GM12891 (cell line): ENCODE measurements around the gene FAM200C.

Experiments
- DNase-seq: peaks from one replicate; pipeline ENCODE4 v3.0.0; 2011; ENCODE audit warnings: low spot score; ENCODE audit not compliant: insufficient read length
- FAIRE-seq: peaks from 2 replicates; lab custom pipeline; 2011; peaks lifted over from hg19 to GRCh38; lab: Jason Lieb, UNC
- PAX5 ChIP-seq: IDR thresholded peaks from 2 replicates; pipeline ENCODE4 v1.6.1; 2011; ENCODE audit warnings: low read length, moderate library complexity, mild to moderate bottlenecking; ENCODE audit not compliant: insufficient read depth, severe bottlenecking
- POLR2A ChIP-seq: IDR thresholded peaks from 2 replicates; pipeline ENCODE4 v1.6.1; 2011; ENCODE audit warnings: low read depth, low read length, control low read depth
- POLR2AphosphoS5 ChIP-seq: IDR thresholded peaks from 2 replicates; pipeline ENCODE4 v1.6.1; 2011; ENCODE audit warnings: low read depth, low read length, control low read depth
- POU2F2 ChIP-seq: IDR thresholded peaks from 2 replicates; pipeline ENCODE4 v1.6.1; 2011; ENCODE audit warnings: low read depth, mild to moderate bottlenecking, control low read depth, low read length, moderate library complexity
- SPI1 ChIP-seq: IDR thresholded peaks from 2 replicates; pipeline ENCODE4 v1.6.1; 2011; ENCODE audit warnings: low read depth, low read length, control low read depth
- TAF1 ChIP-seq: IDR thresholded peaks from 2 replicates; pipeline ENCODE4 v1.6.1; 2011; ENCODE audit warnings: low read depth, low read length, control low read depth

Gene FAM200C

DNA sequence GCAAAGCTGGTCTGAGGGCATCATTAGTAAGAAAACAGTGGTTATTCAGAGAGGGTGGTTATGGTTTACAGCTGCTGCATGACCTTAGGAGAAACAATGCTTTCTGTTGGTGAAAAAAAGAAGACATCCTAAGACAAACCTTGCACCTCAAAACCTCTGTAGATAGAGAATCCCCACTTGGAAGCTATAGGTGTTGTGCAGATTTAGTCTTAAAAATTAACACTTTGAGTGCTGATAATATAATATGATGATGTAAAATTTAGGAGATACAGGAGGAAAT, 20.4 kb upstream of the FAM200C start:
- TF ChIP-seq PAX5 (no peak), SPI1 (no peak), POLR2A (no peak), TAF1 (no peak), POLR2AphosphoS5 (no peak)
- DNase-seq (no peak), FAIRE-seq (peak; percentile 86)

GRCh38 chr5:160419458-160420330, 19.8 kb upstream of the FAM200C start:
- TF ChIP-seq POLR2A (no peak), POLR2AphosphoS5 (no peak), PAX5 (no peak), POU2F2 (no peak), TAF1 (no peak), SPI1 (no peak)
- FAIRE-seq (peak; percentile 9), DNase-seq (no peak)

DNA sequence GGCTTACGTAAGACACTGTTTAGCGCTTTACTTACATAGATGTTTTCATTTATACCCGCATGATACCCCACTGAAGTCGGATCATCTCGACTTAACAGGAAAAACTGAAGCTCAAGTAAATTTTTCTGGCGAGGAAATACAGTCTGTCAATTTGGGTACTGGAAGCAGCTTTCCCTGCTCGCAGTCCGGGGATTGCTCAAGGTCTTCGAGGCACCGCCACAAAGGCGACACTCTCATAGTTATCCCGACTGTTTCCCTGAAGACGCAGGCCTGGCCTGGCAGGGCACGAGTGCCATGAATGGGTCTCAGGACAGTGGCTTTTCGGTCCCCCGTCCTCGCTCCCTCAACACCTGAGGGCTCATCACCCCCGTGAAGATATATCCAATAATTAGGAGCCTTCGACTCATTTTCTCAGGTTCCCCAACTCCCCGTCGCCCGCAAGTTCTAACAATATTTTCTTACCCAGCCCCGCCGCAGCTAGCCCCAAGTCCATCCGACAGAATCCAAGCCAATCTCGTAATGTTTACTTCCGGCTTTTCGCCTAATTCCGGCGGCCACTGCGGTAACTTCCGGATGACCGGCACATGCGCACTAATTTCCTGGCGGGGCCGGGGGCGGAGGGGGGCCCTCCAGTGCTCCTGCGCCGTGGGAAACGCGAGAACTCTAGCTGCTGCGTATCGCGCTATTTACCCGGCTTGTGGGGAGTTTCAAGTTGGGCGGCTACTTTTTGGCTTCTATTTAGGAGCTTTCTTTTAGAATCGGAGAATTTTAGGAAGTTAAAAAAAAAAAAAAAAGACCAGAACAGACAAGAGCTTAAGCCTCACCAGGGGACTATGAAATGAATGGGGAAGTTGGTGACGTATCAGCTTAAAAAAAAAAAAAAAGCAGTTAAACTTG, 19.0 kb upstream of the FAM200C start, which contains the start of gene SLU7:
Gene SLU7, minus strand, starts transcription at position 521 of the 897 bp plus-strand sequence. CDS start 3,787 bp downstream, outside the sequence.
- FAIRE-seq (peak; percentile 99), DNase-seq (peak; percentile 65)
- TF ChIP-seq POLR2AphosphoS5 (peak; percentile 71; the same call in 1 of the 2 replicates), POLR2A (peak; percentile 63; the same call in 1 of the 2 replicates), SPI1 (0 out of 2 replicates have a peak, but pooled peaks have one; percentile 13), PAX5 (no peak), TAF1 (peak; percentile 78), POU2F2 (no peak)

DNA sequence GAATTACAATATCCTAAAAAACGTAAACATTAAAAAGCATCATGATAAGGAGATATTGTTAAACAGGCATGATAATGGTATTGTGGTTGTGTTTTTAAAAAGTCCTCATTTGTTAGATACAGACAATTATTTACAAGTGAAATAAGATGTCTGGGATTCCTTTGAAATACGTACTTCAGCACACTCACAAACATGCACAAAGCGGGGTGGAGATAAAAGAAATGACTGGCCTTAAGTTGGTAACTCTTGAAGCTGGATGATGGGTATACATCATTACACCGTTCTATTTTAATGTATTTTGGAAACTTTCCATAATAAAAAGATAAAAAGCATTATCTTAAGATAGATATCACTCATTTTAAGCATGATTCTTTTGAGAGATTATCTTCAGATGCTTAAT, 1.0 kb downstream of the FAM200C start:
- DNase-seq = no peak
- no peak for TF ChIP-seq PAX5
- no peak for TF ChIP-seq SPI1
- no peak for TF ChIP-seq POU2F2
- no peak for TF ChIP-seq POLR2A
- TF ChIP-seq POLR2AphosphoS5 = no peak
- no peak for TF ChIP-seq TAF1
- no peak for FAIRE-seq

GRCh38 chr5:160397492-160397891, 2.4 kb downstream of the FAM200C start:
- TF ChIP-seq SPI1 = no peak
- TF ChIP-seq TAF1 = no peak
- no peak for TF ChIP-seq PAX5
- TF ChIP-seq POLR2AphosphoS5 = no peak
- TF ChIP-seq POU2F2 = no peak
- TF ChIP-seq POLR2A = no peak
- FAIRE-seq = no peak
- DNase-seq = no peak

DNA sequence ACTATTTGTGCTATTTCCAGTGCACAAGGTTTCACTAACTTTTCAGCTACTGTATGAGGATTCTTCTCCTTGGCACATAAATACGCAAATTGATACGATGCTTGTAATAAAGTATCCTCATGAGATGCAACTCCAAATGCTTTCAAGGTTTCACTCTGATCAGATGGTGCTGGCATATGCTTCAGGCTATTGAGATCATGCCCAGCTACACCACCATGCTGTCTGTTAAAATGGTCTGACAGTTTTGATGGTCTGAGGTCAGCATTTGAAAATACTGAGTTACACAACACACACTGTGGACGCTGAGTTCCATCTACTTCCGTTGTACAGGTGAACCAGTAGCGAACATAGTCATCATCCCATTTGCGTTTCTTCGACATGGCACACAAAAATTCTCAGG, 4.7 kb downstream of the FAM200C start:
- DNase-seq = no peak
- TF ChIP-seq POLR2A (no peak), POLR2AphosphoS5 (no peak), PAX5 (no peak), POU2F2 (no peak), SPI1 (no peak), TAF1 (no peak)
- FAIRE-seq = no peak

- DNase-seq = no peak
- FAIRE-seq = no peak
- no peak for TF ChIP-seq POLR2AphosphoS5
- no peak for TF ChIP-seq POU2F2
- TF ChIP-seq PAX5 = no peak
- TF ChIP-seq POLR2A = no peak
- TF ChIP-seq SPI1 = no peak
- no peak for TF ChIP-seq TAF1
Observed at GRCh38 chr5:160390787-160391696, 8.8 kb downstream of the FAM200C start.

- no peak for TF ChIP-seq PAX5
- no peak for TF ChIP-seq TAF1
- TF ChIP-seq POU2F2 = no peak
- no peak for TF ChIP-seq SPI1
- TF ChIP-seq POLR2A = no peak
- TF ChIP-seq POLR2AphosphoS5 = no peak
- DNase-seq (no peak), FAIRE-seq (no peak)
Observed at GRCh38 chr5:160387445-160387844, 12.4 kb downstream of the FAM200C start.
